GM12865 (cell line): ENCODE data around the gene KIR2DL1.
"Not testable (repeated sequence)": the region's sequence is repeated elsewhere in the genome, so short reads cannot be mapped to it uniquely, and the experiment has no call there.

Source experiments
- DNase-seq: peaks from one replicate; pipeline ENCODE4 v3.0.0; 2010; ENCODE audit warnings: low read depth
- H3K4me3 ChIP-seq: 2 replicates; pipeline ENCODE4 v1.5.1; 2011; ENCODE audit warnings: mild to moderate bottlenecking, low read depth, low read length, control low read depth
- CTCF ChIP-seq: IDR thresholded peaks from 2 replicates; pipeline ENCODE4 v1.5.1; 2011; ENCODE audit warnings: low read length, control low read depth, low read depth, inconsistent platforms; ENCODE audit not compliant: insufficient read depth; ENCODE audit errors: missing control alignments

Gene KIR2DL1

GRCh38 chr19:54731191-54731590 lies 38.4 kb upstream of the KIR2DL1 start:
- no peak overlapping the region for H3K4me3 ChIP-seq
- TF ChIP-seq CTCF = no peak
- DNase-seq = no peak

GRCh38 chr19:54738306-54738705 lies 31.3 kb upstream of the KIR2DL1 start, which contains the start of gene KIR2DL3:
Gene KIR2DL3, plus strand, starts transcription at chr19:54738513. Its CDS starts 33 bp downstream, at chr19:54738546.
- H3K4me3 ChIP-seq, DNase-seq: not testable (repeated sequence)

GRCh38 chr19:54738715-54739114 lies 30.9 kb upstream of the KIR2DL1 start:
- no peak overlapping the region for H3K4me3 ChIP-seq
- no peak for TF ChIP-seq CTCF
- DNase-seq = no peak

- no peak for DNase-seq
- H3K4me3 ChIP-seq = no peak overlapping the region
- TF ChIP-seq CTCF = no peak
These were observed 29.8 kb upstream of the KIR2DL1 start for GRCh38 chr19:54739587-54740497.

GRCh38 chr19:54741950-54742349 lies 27.6 kb upstream of the KIR2DL1 start:
- not testable (repeated sequence) for DNase-seq, H3K4me3 ChIP-seq

- not testable (repeated sequence) for H3K4me3 ChIP-seq, DNase-seq
These were observed 25.5 kb upstream of the KIR2DL1 start for GRCh38 chr19:54744080-54744479.

GRCh38 chr19:54747614-54748322 lies 21.8 kb upstream of the KIR2DL1 start:
- DNase-seq, H3K4me3 ChIP-seq: not testable (repeated sequence)

GRCh38 chr19:54750276-54750675 lies 19.3 kb upstream of the KIR2DL1 start:
- H3K4me3 ChIP-seq, DNase-seq: not testable (repeated sequence)

- not testable (repeated sequence) for DNase-seq, H3K4me3 ChIP-seq
These were observed 13.1 kb upstream of the KIR2DL1 start for GRCh38 chr19:54756204-54757110.

GRCh38 chr19:54758577-54758976 lies 11.0 kb upstream of the KIR2DL1 start:
- not testable (repeated sequence) for DNase-seq, H3K4me3 ChIP-seq

- not testable (repeated sequence) for H3K4me3 ChIP-seq, DNase-seq
These were observed 5.4 kb upstream of the KIR2DL1 start for GRCh38 chr19:54764219-54764618.

GRCh38 chr19:54766464-54766863 lies 3.1 kb upstream of the KIR2DL1 start:
- not testable (repeated sequence) for DNase-seq, H3K4me3 ChIP-seq

GRCh38 chr19:54770511-54770910 lies 918 bp downstream of the KIR2DL1 start:
- not testable (repeated sequence) for DNase-seq, H3K4me3 ChIP-seq

GRCh38 chr19:54771018-54771960 lies 1.7 kb downstream of the KIR2DL1 start:
- not testable (repeated sequence) for H3K4me3 ChIP-seq, DNase-seq
